NK-92 (cell line): ENCODE data around the gene GBA3.

Experiments
- DNase-seq: peaks from one replicate; lab custom pipeline; 2025; ENCODE audit not compliant: unreplicated experiment; lab: John Stamatoyannopoulos, UW

GBA3 gene

DNA sequence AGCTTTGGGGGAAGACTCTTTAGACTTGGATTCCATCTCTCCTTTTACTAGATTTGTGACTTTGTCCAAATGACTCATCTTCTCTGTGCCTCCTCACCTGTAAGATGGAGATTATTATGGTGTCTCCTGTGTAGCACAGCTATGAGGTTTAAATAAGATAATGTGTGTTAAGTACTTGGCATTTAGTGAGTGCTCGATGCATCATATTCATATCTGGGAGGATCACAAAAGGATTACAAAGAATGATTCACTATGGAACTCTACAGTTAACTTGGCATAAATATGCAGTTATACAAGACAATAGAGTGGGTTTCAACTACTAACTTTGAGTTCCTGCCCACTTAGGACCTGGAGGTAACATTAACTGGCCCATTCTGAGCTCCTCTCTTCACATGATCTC lies 2.3 kb downstream of the GBA3 start:
- no peak for DNase-seq

DNA sequence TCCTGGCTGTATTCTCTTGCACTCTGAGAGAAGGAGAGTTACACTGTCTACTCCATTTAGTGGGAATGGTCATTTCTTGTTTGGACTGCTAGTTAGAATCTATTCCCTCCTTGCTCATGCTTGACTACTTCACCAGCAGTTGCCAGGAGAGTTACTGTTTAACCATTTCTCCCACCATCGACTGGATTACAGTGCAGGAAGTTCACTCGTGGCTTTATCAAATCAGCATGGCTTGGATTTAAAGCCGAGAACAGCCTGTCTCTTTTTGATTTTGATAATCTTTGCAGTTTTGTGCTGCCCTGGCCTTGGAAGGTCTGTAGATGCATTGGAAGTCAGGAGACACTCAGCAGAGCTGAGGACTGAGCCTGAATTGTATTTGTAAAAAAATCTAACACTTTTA lies 3.2 kb downstream of the GBA3 start:
- no peak for DNase-seq

DNA sequence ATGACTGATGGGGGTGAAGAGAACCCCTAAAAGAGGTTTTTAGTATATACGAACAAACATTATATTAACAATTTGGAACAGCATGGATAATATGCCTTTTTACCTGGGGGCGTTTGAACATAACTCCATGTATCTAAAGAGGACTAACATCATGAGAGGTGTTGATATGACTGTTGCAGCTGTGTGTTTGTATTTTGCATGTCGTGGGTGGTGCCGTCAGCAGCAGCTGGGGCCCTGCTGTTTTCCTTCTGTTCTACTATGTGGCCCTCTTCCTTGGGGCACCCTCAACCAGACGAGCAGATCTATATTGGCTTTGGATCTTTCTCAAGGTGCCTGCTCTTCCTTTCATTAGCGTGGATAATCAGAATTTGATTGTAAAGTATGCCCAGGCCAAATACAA lies 11.2 kb downstream of the GBA3 start:
- no peak for DNase-seq

DNA sequence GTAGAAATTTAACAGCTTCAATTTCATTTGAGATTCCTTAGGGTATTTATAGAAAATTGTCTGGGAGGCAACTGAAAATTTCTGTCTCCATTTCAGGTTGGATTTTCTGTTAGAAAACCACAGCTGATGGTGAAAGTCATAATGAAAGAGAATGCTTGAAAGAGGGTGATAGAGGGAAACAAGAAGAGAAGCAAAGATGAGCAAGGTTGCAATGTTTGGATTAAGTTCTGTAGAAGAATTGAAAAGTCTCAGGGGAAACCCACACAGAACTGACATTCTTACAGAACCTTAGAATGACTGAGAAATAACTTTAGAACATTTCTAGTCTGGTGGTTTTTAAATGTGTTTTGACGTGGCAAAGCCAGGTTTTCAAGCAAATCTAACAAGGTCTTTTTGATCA lies 14.7 kb downstream of the GBA3 start:
- DNase-seq = no peak

DNA sequence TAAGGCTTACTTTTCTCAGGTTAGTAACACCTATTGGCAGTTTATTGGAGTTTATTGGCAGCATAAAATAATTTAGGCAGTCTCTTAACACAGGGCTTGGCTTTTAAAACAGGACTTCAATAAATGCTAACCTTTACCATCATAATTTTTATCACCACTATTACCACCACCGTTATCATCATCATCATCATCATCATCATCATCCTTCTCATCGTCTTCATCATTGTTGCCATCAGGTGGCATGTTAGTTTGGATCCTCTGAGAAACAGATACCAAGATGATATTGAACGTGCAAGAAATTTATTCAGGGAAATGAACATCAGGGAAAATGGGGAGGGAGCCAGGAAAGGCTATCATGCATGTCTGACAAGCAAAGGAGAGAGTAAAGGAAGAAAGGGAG lies 16.2 kb downstream of the GBA3 start:
- DNase-seq = no peak

DNA sequence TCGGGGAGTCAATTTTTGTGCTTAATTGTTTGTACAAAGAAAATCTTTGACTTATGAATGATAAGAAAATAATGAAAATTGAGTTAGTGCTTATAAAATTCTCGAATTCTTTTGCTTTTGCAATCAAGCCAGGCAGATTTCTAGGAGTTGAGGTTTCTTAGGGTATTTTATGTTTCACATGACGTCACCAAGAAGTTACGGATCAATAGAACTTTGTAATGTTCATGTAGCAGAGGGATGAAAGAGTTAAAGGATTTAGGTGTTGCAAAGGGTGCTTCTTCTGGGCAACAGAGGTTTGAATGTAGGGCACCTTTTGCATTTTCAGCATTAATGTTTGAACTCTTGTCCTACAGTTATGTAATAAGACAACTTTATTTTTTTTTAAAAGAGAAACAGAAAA lies 19.4 kb downstream of the GBA3 start:
- no peak for DNase-seq

DNA sequence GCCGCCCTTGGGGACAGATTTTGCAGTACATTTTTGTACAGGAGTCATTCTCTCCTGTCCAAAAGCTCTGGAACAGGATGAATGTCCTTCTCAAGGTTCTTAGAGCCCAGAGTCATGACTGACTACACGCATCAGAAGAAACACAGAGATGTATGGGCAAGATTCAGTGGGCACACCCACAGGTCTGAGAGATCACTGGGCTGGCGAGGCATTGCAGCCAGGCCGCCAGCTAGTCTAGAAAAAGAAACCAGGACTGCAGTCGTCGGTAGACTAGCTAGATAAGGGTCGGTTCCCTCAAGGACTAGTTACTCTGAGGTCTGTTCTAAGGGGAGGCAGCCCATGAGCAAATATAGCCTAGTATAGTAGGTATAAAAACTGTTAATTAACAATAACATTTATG lies 19.8 kb downstream of the GBA3 start:
- DNase-seq = no peak

DNA sequence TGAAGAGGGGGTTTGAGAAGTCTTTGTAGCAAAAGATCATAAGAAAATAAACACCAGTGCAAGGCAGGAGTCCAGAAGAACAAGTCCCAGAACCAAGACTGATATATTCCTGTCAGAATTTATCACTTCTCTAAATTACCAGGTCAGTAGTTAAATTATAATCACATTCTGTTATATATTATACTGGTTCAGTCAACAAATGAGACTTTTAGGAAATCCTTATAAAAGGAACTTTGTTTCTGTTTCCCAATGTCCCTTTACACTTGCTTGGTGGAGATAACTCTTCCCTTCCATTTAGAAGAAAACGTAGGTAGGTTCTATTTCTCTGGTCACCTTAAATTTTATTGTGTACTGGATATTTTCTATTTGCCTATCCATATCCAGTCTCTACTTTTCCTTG lies 21.1 kb downstream of the GBA3 start:
- DNase-seq = no peak

DNA sequence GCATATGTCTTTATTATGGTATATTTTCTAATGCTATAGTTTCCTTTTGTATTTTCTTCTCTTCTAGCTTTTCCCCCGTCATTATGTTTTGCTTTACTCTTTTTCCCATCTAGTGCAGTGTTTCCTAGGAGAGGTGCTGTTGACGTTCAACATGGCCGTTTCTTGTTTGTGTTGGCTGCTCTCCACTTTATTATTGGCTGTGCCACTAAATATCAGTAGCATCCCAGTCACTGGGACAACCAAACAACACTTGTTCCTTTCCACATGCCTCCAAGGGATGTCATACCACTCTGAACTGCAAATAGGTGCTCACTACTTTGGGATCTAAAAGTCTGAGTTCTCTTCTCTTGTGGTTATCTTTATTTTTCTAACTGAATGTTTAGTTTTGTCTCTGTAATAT lies 26.5 kb downstream of the GBA3 start:
- DNase-seq = no peak

DNA sequence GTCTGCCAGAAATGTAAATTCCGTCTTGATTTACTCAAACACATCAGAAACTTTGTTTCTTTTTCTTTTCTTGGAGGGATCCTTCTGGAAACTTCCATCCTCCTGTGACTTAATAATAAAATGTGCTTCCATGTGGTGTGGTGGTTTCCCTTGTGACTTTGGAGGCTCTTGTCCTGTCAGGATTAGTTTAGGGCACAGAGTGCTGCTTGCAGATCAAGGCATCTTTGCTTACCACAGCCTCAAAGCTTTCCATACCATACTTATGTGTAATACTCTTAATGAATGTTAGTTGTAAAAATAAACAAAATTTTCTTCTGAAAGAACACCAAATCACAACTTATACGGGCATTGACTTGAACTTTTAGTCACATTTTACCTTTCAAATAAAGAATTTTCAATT lies 27.4 kb downstream of the GBA3 start:
- no peak for DNase-seq

DNA sequence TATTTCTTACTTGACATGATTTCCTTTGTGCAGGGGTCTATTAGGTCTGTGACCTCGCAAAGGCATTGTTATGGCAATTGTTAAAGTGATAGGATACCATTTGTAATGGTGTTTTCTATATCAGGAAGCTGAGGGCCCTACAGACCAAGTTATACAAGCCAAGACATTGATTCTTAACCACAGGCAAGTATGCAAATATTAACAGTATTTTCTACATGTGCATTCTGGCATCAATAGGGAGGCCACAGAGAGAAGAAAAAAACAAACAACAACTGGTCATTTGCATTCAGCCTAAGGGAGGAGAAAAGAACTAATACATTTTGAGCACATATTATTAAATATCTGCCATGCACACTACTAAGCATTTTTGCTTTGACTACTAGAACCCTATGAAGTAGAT lies 28.5 kb downstream of the GBA3 start:
- no peak for DNase-seq

DNA sequence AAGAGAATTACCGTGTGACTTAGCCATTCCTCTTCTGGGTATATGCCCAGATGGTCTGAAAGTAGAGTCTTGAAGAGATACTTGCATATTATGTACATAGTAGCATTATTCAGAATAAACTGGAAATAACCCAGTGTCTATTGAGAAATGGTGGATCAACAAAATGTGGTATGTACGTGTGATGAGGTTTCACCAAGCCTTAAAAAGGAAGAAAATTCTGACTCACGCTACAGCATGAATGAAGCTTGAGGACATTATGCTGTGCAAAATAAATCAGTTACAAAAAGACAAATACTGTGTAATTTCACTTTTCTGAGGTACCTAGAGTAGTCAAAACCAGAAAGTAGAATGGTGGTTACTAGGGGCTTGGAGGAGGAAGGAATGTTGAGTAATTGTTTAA lies 37.3 kb downstream of the GBA3 start:
- no peak for DNase-seq

DNA sequence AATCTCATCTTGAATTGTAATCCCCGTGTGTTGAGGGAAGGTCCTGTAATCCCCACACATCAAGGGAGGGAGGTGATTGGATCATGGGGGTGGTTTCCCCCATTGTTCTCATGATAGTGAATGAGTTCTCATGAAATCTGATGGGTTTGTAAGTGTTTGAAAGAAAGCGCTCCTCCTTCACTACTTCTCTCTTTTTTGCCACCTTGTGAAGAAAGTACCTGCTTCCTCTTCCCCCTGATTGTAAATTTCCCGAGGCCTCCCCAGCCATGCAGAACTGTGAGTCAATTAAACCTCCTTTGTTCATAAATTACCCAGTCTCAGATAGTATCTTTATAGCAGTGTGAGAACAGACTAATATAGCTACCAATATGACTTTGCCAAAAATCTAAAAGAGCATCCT lies 41.1 kb downstream of the GBA3 start:
- DNase-seq = no peak

DNA sequence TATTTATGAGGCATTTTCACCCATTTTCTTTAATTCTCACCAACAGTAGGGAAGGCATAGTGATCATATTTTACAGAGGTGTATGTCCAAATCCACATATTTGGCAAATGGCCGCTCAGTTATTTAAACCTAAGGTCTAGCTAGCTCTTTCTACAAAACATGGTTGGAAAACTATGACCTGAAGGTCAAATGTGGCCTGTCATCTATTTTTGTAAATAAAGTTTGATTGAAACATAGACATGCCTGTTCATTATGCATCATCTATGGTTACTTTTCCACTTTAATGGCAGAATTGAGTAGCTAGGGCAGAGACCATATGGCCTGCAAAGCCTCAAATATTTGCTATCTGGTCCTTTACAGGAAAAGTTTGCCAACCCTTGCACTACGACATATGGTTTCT lies 44.2 kb downstream of the GBA3 start:
- DNase-seq = no peak

DNA sequence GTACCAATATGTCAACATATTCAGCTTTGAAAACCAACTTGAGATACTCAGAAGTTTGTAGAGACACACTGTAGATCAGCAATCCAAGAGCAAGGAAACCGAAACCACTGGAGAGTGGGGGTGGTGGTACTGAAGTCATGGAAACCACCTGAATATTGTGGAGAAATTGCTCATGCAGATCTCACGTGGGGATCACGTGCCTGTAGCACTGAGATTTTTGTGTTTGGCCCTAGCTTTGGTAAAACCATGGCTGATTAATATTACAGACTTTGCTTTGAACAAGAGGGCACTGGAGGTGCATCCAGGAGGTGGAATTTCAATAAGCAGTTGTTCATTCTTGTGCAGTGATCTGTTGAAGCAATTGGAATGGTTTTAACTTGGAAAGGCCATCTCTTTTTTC lies 47.2 kb downstream of the GBA3 start:
- DNase-seq = no peak

DNA sequence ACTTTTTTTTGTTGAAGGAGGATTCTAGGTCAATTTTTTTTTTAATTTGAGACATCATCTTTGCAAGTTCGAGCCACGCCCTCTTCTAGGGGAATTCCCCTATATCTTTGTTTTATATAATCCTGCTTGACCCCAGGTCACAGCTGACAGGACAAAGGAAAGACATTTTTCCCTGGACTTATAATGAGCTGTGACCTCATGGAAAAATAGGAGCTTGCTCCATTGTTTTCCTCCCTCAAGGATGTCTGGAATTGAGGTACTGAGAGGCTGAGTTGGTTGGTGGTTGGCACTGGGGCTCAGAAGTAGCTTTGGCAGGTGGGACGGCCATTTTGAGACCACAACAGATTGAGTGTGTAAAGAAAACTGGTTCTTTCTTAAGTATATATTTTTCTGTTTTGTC lies 49.0 kb downstream of the GBA3 start:
- DNase-seq = no peak

DNA sequence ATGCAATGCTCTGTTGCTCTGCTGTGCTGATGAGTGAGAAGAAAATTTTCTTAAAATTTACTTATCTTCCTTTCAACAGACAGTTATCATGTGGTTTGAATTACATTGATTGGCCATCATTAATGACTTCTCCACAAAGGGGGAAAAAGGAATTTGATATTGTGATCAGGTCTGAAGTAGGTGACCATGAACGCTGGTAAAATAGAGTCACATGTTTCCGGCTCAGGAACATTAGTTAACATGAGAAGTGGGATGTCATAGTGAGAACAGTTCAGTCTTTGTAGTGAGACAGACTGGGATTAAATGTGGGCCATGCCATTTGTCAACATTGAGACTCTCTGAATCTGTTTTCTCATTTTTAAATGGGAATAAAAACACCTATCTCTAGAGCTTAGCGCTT lies 50.6 kb downstream of the GBA3 start:
- no peak for DNase-seq

DNA sequence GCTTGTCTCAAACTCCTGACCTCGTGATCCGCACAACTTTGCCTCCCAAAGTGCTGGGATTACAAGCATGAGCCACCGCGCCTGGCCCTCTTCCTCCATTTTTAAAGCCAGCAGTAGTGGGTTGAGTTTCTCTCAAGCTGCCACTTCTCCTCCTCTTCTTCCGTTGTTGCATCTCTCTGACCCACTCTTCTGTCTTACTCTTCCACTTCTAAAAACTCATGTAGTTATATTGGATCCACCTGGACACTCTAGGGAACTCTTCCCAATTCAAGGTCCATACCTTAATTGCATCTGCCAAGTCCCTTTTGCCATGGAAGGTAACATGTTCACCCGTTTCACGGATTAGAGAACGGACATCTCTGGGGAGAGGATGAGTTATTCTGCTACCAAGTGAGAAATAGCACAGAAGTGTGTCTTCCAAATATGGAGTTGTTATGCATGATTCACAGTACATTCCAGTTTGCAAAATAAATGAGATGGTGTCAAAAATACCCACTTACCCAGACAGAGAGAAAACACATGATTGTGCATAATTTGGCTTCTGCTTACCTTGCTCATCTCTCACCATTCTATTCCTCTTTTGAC lies 51.8 kb downstream of the GBA3 start:
- DNase-seq = no peak

DNA sequence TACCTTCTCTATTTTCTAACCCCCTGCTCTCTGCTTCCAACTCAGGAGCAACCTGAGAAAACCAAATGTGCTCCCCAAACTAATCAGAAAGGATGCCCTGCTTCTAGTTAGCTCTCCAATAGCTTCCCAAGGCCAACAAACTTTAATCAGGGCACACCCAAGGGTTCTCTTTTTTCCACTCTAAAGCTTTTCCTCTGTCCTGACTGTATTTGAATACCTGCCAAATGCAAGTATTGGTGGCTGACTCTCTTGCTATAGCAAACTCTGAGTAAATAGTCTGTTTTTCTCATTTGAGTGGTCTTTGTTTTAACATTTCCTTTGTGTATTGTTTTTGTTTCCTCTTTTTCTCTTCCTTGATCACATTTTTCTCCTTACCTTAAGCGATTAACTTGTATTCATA lies 52.5 kb downstream of the GBA3 start:
- DNase-seq = no peak

DNA sequence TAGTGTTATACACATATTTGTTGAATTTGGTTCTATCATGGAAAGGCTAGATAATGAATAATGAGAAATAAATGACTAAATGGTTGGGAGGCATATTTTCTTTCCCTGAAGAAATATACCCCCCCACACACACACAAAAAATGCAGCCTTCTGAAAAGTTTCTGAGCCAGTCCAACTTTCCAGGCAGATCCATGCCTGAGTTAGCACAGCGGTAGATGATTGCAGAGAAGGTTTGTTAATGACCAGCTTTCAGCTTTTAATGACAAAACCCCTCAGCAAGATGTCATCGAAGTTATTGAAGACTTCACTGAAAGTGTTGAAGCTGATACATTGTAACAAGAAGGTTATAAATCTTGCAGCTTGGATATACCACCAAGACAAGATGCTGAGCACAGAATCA lies 61.4 kb downstream of the GBA3 start:
- DNase-seq = no peak

DNA sequence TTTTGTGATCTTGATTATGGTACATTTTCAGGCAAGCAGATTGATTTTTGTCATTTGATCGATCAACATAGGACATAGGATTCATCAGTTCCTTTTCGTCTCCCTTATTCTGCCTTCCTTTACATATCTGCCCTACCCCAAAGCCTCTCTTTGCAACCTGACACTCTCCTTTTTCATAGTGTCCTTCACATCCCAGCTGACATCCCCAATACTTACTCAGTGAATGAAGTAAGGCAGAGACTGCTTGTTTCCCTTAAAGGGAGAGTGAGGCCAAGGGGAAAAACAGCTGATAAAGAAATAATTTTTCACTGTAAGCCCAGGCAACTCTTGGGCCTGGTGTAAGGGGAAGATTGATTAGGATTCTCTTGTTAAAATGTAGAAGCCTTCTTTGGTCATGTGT lies 69.8 kb downstream of the GBA3 start:
- no peak for DNase-seq

DNA sequence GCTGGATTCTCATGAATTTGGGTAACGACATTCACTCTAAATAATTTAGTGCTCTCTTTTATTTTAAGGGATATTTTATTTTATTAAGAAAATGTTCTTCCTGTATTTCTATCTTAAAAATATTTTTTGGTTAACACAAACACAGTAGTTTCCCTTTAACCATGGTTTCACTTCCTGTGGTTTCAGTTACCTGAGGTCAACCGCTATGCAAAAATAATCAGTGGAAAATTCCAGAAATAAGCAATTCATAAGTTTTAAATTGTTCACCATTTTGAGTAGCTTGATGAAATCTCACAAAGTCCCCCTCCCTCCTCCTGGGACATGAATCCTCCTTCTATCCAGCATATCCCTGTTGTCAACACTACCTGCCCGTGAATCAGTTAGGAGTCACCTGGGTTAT lies 71.4 kb downstream of the GBA3 start:
- DNase-seq = no peak

DNA sequence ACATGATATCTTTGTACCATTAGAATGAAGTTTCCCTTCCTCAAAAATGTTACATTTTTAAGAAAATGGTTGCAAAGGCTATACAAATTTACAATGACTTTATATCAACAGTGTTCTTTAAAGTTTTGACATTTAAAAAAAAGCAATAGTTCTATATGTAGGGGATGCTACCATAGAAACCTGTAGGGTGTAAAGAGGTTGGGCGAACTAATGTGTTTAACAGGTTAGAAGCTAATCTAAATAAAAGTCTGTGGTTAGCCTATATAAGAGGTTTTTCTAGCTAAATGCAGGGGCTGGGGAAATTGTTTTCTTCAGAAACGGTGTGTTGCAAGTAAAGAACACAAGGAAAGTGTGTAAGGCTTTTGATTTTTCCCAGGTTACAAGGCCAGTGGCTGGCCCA lies 73.3 kb downstream of the GBA3 start:
- no peak for DNase-seq

DNA sequence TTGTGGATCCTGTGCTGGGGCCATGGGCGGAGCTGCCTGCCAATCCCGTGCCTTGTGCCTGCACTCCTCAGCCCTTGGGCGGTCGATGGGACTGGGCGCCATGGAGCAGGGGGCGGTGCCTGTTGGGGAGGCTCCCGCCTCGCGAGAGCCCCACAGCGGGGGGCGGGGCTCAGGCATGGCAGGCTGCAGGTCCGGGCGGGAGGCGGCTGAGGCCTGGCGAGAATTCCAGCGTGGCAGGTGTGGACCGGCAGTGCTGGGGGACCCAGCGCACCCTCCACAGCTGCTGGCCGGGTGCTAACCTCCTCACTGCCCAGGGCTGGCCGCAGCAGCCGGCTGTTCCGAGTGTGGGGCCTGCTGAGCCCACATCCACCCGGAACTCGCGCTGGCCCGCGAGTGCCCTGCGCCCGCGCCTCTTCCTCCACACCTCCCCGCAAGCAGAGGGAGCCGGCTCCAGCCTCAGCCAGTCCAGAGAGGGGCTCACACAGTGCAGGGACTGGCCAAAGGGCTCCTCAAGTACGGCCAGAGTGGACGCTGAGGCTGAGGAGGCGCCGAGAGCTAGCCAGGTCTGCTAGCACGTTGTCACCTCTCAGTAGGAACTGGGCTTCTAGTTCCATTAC lies 85.9 kb downstream of the GBA3 start:
- DNase-seq = no peak
